ENCODE results near the gene SWSAP1. TPM values are rescaled to one million over a fixed set of nuclear protein-coding genes. Genes with fewer than 3 reads are reported as not detected.

The SWSAP1 gene
- total RNA-seq, 4 donors from 2014 or later, result 2.1 to 3.3 (median 2.3) TPM

DNA sequence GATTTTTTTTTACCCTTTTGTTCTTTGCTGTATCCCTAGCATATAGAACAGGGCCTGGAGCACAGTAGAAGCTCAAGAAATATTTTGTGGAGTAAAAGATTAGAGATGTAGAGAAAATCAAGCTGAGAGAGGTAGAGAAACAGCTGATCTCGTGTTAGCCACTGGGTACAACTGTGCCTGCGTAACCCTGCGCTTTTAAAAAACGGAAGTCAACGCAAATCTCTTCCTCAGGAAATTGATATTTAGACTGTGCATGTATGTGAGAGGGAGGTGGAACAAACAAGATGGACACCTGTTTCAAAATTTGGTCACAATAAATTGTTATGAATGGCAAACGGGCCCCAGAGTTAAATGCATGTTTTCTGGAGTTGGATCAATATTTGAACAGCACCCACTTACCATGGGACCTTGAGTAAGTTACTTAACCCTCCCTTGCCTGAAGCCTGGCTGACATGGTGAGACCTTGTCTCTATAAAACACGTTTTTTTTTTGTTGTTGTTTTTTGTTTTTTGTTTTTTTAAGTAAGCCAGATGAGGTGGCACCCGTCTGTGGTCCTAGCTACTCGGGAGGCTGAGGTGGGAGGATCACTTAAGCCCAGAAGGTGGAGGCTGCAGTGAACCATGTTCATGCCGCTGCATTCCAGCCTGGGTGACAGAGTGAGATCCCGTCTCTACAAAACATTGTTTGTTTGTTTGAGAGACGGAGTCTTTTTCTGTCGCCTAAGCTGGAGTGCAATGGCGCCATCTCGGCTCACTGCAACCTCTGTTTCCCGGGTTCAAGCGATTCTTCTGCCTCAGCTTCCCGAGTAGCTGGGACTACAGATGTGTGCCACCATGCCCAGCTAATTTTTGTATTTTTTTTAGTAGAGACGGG is 12.9 kb downstream of the SWSAP1 start:
- DNase-seq (ENCODE audit: low spot score in 2 of 2), result no peak
- H3K4me3 ChIP-seq (ENCODE audit: low read depth, poor library complexity, severe bottlenecking), result no peak overlapping the region
- WGBS, 2 donors, result 72 to 79% methylated on average over 19 of the region's 19 CpGs
- TF ChIP-seq, protein P1, sequence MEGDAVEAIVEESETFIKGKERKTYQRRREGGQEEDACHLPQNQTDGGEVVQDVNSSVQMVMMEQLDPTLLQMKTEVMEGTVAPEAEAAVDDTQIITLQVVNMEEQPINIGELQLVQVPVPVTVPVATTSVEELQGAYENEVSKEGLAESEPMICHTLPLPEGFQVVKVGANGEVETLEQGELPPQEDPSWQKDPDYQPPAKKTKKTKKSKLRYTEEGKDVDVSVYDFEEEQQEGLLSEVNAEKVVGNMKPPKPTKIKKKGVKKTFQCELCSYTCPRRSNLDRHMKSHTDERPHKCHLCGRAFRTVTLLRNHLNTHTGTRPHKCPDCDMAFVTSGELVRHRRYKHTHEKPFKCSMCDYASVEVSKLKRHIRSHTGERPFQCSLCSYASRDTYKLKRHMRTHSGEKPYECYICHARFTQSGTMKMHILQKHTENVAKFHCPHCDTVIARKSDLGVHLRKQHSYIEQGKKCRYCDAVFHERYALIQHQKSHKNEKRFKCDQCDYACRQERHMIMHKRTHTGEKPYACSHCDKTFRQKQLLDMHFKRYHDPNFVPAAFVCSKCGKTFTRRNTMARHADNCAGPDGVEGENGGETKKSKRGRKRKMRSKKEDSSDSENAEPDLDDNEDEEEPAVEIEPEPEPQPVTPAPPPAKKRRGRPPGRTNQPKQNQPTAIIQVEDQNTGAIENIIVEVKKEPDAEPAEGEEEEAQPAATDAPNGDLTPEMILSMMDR (IDR thresholded peaks at IDR 0.05), result no peak
- no peak for TF ChIP-seq POLR2A (IDR thresholded peaks at IDR 0.05)
- intact Hi-C loops (cut with DNase I; ENCODE audit: low total_unique reads), result no loop called here

DNA sequence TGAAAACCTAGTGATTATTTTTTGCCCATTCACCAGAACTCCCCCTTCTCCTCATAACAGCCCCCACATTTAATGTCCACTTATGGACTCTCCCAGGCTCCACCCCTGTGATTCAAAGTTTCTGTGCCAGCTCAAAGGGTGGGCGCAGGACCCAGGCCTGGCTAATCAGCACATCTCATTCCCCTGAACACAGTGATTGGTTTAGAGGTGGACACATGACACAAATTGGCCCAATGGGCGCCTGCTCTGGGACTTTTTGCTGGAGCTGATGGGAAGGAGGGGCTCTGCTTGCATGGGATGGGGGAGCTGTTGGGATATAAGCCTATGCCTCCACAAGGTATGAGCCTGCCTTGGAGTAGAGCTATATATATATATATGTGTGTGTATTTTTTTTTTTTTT is 15.9 kb downstream of the SWSAP1 start:
- H3K4me3 ChIP-seq (ENCODE audit: low read depth, poor library complexity, severe bottlenecking), result no peak overlapping the region
- DNase-seq (ENCODE audit: low spot score in 2 of 2), result no peak
- no peak for TF ChIP-seq POLR2A (IDR thresholded peaks at IDR 0.05)
- TF ChIP-seq, protein P1 (IDR thresholded peaks at IDR 0.05), result no peak
- intact Hi-C loops (cut with DNase I; ENCODE audit: low total_unique reads), result no loop called here
- WGBS, 2 donors, result 92% methylated on average over 2 of the region's 2 CpGs

DNA sequence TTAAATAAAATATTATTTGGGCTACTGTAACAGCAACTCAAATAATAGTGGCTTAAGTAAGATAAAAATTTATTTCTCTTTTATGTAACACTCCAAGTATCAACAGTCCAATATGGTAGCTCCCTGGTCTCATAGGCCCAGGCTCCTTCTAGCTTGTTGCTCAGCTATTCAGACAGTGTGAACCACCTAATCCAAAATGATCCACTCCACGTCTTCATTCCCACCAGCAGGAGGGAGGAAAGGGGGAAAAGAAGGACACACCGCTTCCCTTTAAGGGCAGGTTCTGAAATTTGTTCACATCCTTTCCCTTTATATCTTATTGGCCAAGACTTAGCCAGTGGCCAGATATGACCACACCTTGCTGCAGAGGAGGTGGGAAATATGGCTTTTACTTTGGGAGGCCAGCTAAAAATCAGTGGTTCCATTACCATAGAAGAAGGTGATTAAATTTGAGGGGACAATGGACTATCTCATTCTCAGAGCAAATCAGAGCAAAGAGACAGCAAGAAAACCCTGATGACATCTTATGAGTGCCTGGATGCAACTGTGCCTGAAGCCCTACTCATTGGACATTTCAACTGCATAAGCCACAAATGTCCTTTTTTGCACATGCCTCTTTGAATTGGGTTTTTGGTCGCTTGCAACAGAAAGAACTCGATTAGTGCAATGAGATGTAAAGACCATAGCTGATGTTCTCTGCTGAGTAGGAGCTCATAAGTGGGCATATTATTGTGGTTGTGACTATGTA is 16.6 kb downstream of the SWSAP1 start:
- TF ChIP-seq POLR2A (IDR thresholded peaks at IDR 0.05), result no peak
- TF ChIP-seq, protein P1 (IDR thresholded peaks at IDR 0.05), result no peak
- no peak for DNase-seq (ENCODE audit: low spot score in 2 of 2)
- 77 to 83% methylated on average over 4 of the region's 4 CpGs for WGBS, 2 donors

DNA sequence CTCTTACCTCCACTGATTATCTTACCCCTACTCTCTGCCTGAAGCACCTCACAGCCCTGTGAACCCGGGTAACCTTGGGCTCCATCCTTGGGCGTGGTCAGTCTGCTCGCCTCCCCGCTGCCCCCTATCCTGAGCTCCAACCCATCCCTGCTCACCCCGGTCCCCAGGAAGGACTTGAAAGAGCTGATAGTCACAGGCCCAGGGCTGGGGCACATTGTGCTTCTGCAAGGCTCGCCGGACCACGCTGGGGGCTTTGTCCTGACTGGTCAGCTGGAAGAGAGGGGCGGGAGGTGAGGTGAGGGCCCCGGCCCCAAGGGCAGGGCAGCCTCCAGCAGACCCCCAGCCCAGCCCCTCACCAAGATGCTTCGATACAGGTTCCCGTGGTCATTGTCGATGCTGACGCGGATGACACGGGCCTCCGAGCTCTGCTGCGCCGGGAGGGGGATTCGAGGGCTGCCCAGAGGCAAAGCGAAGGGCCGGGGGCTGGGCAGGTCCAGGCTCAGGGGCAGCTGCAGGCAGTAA is 22.7 kb downstream of the SWSAP1 start:
- H3K4me3 ChIP-seq (ENCODE audit: low read depth, poor library complexity, severe bottlenecking), result no peak overlapping the region
- WGBS, 2 donors, result 90 to 91% methylated on average over 18 to 22 of the region's 22 CpGs
- TF ChIP-seq, protein P1 (IDR thresholded peaks at IDR 0.05), result no peak
- no peak for TF ChIP-seq POLR2A (IDR thresholded peaks at IDR 0.05)
- intact Hi-C loops (cut with DNase I; ENCODE audit: low total_unique reads), result no loop called here
- DNase-seq (ENCODE audit: low spot score in 2 of 2), result no peak

More for the DNA sequence above, 16.6 kb downstream of the SWSAP1 start:
- intact Hi-C loops (cut with DNase I; ENCODE audit: low total_unique reads), result no loop called here
- H3K4me3 ChIP-seq (ENCODE audit: low read depth, poor library complexity, severe bottlenecking), result no peak overlapping the region

DNA sequence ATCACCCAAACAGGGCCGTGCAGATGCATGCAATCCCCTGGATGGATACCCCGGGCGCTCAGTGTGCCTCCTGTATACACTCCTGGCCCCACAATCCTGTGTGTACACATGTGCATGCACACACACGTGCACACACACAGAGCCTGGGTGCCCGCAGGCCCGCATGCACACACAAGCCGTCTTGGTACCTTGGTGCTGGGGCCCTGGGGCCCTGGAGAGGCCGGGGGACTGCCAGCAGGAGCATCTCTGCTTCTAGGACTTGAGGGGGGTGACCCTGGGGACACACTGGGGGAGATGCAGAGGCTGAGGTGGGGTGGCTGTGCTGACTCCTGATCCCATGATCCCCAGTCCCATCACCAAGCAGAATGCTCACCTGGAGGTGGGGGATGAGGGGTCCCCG is 25.2 kb downstream of the SWSAP1 start:
- no peak for TF ChIP-seq POLR2A (IDR thresholded peaks at IDR 0.05)
- TF ChIP-seq, protein P1 (IDR thresholded peaks at IDR 0.05), result no peak
- 88 to 91% methylated on average over 8 to 9 of the region's 9 CpGs for WGBS, 2 donors
- no peak for DNase-seq (ENCODE audit: low spot score in 2 of 2)
- intact Hi-C loops (cut with DNase I; ENCODE audit: low total_unique reads), result no loop called here
- no peak overlapping the region for H3K4me3 ChIP-seq (ENCODE audit: low read depth, poor library complexity, severe bottlenecking)
